Measurements from ENCODE around the gene BRINP3. TPM values are rescaled to one million over a fixed set of nuclear protein-coding genes. Genes with fewer than 3 reads are reported as not detected.

Gene BRINP3
- polyA plus RNA-seq, 1 donor from 2014 or later, result 7.7 TPM

- Histone ChIP-seq H3K27me3 (ENCODE audit: insufficient read depth, low read depth, low read length) (no peaks in the 10 kb centered on the region), H3K4me2 (ENCODE audit: low read length) (no peak overlapping the region)
- TF ChIP-seq MXI1 (conservative IDR thresholded peaks at IDR 0.05; ENCODE audit: poor library complexity, severe bottlenecking), result no peak
- TF ChIP-seq REST (IDR thresholded peaks at IDR 0.05; ENCODE audit: borderline replicate concordance), result no peak
- TF ChIP-seq EP300 (conservative IDR thresholded peaks at IDR 0.05; ENCODE audit: poor library complexity, severe bottlenecking), result no peak
- no peak for TF ChIP-seq POLR2AphosphoS5 (IDR thresholded peaks at IDR 0.05)
- no peak for TF ChIP-seq RAD21 (conservative IDR thresholded peaks at IDR 0.05)
- TF ChIP-seq EZH2 (IDR thresholded peaks at IDR 0.05; ENCODE audit: borderline replicate concordance, insufficient read depth, low read length, poor library complexity, severe bottlenecking), result no peak
- no peak for TF ChIP-seq CTCF (IDR thresholded peaks at IDR 0.05; ENCODE audit: poor library complexity, severe bottlenecking)
- TF ChIP-seq SMC3 (conservative IDR thresholded peaks at IDR 0.05; ENCODE audit: poor library complexity), result no peak
- no peak for TF ChIP-seq TAF1 (IDR thresholded peaks at IDR 0.05; ENCODE audit: low read depth)
Observed at GRCh38 chr1:190101756-190102155, 375.9 kb downstream of the BRINP3 start.

GRCh38 chr1:190098756-190099155, 378.9 kb downstream of the BRINP3 start:
- Histone ChIP-seq H3K27ac (ENCODE audit: low read length) (no peak overlapping the region), H3K36me3 (ENCODE audit: insufficient read depth, low read length) (no peaks in the 10 kb centered on the region), H4K20me1 (ENCODE audit: insufficient read depth) (no peaks in the 10 kb centered on the region), H3K4me2 (ENCODE audit: low read length) (no peak overlapping the region), H3K9me2 (ENCODE audit: insufficient read depth, low read length) (no peaks in the 10 kb centered on the region), H3K9ac (ENCODE audit: low read length) (no peak overlapping the region), H3F3A (ENCODE audit: insufficient read depth, low read length, poor library complexity, severe bottlenecking) (no peaks in the 10 kb centered on the region), H3K79me2 (replicated peaks; ENCODE audit: insufficient read depth, low read length) (no peaks in the 10 kb centered on the region), H3K4me3 (ENCODE audit: low read length) (no peak overlapping the region), H3K9me3 (ENCODE audit: low read length) (no peaks in the 10 kb centered on the region), H2AFZ (ENCODE audit: low read depth, low read length) (no peak overlapping the region), H3K27me3 (ENCODE audit: insufficient read depth, low read depth, low read length) (no peaks in the 10 kb centered on the region)
- no peak for TF ChIP-seq TAF1 (IDR thresholded peaks at IDR 0.05; ENCODE audit: low read depth)
- no peak for TF ChIP-seq SMC3 (conservative IDR thresholded peaks at IDR 0.05; ENCODE audit: poor library complexity)
- no peak for TF ChIP-seq RAD21 (conservative IDR thresholded peaks at IDR 0.05)
- no peak for TF ChIP-seq CTCF (IDR thresholded peaks at IDR 0.05; ENCODE audit: poor library complexity, severe bottlenecking)
- no peak for TF ChIP-seq POLR2AphosphoS5 (IDR thresholded peaks at IDR 0.05)

More at GRCh38 chr1:190101756-190102155, 375.9 kb downstream of the BRINP3 start:
- Histone ChIP-seq H3K79me2 (replicated peaks; ENCODE audit: insufficient read depth, low read length) (no peaks in the 10 kb centered on the region), H2AFZ (ENCODE audit: low read depth, low read length) (no peak overlapping the region), H3K27ac (ENCODE audit: low read length) (no peak overlapping the region), H3K4me3 (ENCODE audit: low read length) (no peak overlapping the region), H3K9me2 (ENCODE audit: insufficient read depth, low read length) (no peaks in the 10 kb centered on the region), H3F3A (ENCODE audit: insufficient read depth, low read length, poor library complexity, severe bottlenecking) (no peaks in the 10 kb centered on the region), H3K9ac (ENCODE audit: low read length) (no peak overlapping the region), H3K36me3 (ENCODE audit: insufficient read depth, low read length) (no peaks in the 10 kb centered on the region), H4K20me1 (ENCODE audit: insufficient read depth) (no peaks in the 10 kb centered on the region), H3K9me3 (ENCODE audit: low read length) (no peaks in the 10 kb centered on the region)
